Coronary artery (tissue), 2 donors: ENCODE results near the gene KRTAP10-1.

ENCODE experiments used
- DNase-seq: peaks from one replicate; pipeline ENCODE4 v3.0.0-alpha.2; 2017; ENCODE audit warnings: low spot score
- H3K27ac ChIP-seq, 2 donors: fragments of 200-600 bp; sonication (generic); one replicate each; pipeline ENCODE4 v1.5.1; 2016 to 2019
- H3K4me3 ChIP-seq: fragments of 200-600 bp; sonication (generic); 2 replicates; pipeline ENCODE4 v1.5.1; 2016; ENCODE audit warnings: mild to moderate bottlenecking, moderate library complexity
- CTCF ChIP-seq: fragments of 200-600 bp; sonication (generic); IDR thresholded peaks from one replicate; pipeline ENCODE4 v1.5.1; 2019; ENCODE audit warnings: antibody characterized with exemption

Gene KRTAP10-1

DNA sequence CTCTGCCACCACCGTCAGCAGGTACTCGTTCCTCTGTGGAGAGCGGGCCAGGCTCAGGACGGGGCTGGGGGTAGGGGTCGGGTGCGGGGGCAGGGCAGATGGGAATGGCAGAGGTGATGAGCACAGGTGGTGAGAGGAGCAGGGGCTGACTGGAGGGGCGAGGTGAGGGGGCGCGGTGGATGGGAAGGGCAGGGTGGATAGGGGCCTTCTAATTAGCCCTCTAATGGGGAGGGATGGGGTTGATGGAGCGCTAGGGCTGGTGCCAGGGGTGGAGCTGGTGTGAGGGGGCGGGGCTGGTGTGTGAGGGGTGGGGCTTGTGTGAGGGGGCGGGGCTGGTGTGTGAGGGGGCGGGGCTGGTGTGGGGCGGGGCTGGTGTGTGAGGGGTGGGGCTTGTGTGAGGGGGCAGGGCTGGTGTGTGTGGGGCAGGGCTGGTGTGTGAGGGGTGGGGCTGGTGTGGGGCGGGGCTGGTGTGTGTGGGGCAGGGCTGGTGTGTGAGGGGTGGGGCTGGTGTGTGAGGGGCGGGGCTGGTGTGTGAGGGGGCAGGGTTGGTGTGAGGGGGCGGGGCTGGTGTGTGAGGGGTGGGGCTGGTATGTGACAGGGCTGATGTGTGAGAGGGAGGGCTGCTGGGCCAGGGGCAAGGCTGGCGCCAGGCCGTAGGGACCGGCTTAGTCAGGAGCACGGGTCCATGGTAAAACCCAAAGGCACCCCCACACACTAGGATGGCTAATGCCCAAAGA lies 5.9 kb downstream of the KRTAP10-1 start:
- Histone ChIP-seq H3K27ac (no peak overlapping the region), H3K4me3 (no peak overlapping the region)
- no peak for TF ChIP-seq CTCF
- DNase-seq = no peak

- DNase-seq = no peak
- no peak for TF ChIP-seq CTCF
- Histone ChIP-seq H3K27ac (no peak overlapping the region), H3K4me3 (no peak overlapping the region)
Observed at GRCh38 chr21:44533121-44533890, 6.7 kb downstream of the KRTAP10-1 start.

DNA sequence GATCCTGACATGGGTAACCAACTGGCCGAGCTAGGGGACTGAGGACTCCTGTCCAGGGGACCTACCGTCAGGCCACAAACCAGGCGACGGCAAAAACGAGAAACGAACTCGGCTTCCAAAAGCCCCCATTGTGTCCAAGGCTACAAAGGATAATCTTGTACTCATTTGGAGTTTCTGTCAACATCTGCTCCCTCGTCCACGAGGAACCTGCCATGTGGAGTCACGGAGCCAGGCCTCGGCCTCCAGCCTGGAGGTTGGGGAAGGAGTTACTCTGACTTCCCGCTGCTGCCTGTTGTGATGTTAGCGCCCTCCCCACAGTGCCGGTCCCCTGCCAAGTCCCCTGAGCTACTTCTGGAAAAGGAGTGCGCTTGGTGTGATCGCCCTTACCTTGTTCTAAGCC lies 7.3 kb downstream of the KRTAP10-1 start:
- Histone ChIP-seq H3K27ac (no peak overlapping the region), H3K4me3 (no peak overlapping the region)
- TF ChIP-seq CTCF = no peak
- peak; percentile 58 for DNase-seq

GRCh38 chr21:44531606-44532564 lies 8.1 kb downstream of the KRTAP10-1 start:
- DNase-seq = no peak
- TF ChIP-seq CTCF = no peak
- no peak overlapping the region for H3K4me3 ChIP-seq
- H3K27ac ChIP-seq = no peak overlapping the region

- no peak overlapping the region for H3K27ac ChIP-seq
- TF ChIP-seq CTCF = no peak
- H3K4me3 ChIP-seq = no peak overlapping the region
- no peak for DNase-seq
Observed at GRCh38 chr21:44530903-44531605, 8.9 kb downstream of the KRTAP10-1 start.

DNA sequence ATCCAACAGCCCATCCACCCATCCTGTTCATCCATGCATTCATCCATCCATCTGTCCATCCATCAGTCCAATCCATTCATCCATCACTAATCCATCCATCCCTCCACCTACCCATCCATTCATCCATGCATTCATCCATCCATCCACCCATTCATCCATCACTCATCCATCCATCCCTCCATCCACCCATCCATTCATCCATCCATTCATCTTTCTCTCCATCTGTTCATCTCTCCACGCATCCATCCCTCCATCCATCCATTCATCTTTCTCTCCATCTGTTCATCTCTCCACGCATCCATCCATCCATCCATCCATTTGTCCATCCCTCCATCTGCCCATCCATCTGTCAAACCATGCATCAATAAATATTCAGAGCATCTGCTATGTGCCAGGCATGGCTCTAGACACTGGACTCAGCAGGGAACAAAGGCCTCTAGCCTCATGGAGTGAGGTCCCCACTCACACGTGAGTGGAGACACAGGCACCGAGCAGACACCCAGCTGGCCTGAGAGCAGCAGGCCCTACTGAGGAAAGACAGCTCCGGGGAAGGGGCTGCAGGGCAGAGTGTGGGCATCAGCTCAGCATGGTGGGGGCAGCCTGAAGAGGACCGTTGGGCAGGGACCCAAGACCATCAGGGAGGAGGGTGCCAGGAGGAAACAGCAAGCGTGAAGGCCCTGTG lies 9.6 kb downstream of the KRTAP10-1 start:
- TF ChIP-seq CTCF = no peak
- no peak for DNase-seq
- Histone ChIP-seq H3K4me3 (no peak overlapping the region), H3K27ac (no peak overlapping the region)
